Aorta (tissue), 5 donors: Measurements from ENCODE around the gene PYROXD2. TPM values are rescaled to one million over a fixed set of nuclear protein-coding genes. Genes with fewer than 3 reads are reported as not detected.
A peak's percentile ranks its signal among the peaks of the same experiment; 100 is the strongest.

Experiments used
- ATAC-seq: fragments of 200-7000 bp; cut with Tn5 transposase; one replicate; pipeline ENCODE4 v1.9.1; 2022; ENCODE audit warnings: moderate library complexity; ENCODE audit not compliant: low FRiP score
- DNase-seq, 2 donors: peaks; one replicate each; pipeline ENCODE4 v3.0.0-alpha.2; 2020
- H3K27ac ChIP-seq, 2 donors: one replicate each; pipeline ENCODE4 v1.5.1; 2013; ENCODE audit warnings: low read length in 2 of 2, mild to moderate bottlenecking in 2 of 2, moderate library complexity in 2 of 2, control low read depth in 1 of 2, inconsistent platforms in 1 of 2, low read depth in 1 of 2
- H3K27me3 ChIP-seq, 2 donors: one replicate each; pipeline ENCODE4 v1.6.1; 2013; ENCODE audit warnings: control low read depth in 1 of 2, low read length in 1 of 2, mild to moderate bottlenecking in 1 of 2, moderate library complexity in 1 of 2; ENCODE audit not compliant: insufficient read depth in 2 of 2, control insufficient read depth in 1 of 2
- H3K36me3 ChIP-seq, 2 donors: one replicate each; pipeline ENCODE4 v1.6.1; 2013; ENCODE audit warnings: control low read depth in 1 of 2, low read length in 1 of 2, mild to moderate bottlenecking in 1 of 2; ENCODE audit not compliant: insufficient read depth in 2 of 2, control insufficient read depth in 1 of 2
- H3K4me1 ChIP-seq, 2 donors: one replicate each; pipeline ENCODE4 v1.6.1; 2013; ENCODE audit warnings: low read length in 2 of 2, control low read depth in 1 of 2, mild to moderate bottlenecking in 1 of 2, moderate library complexity in 1 of 2; ENCODE audit not compliant: insufficient read depth in 2 of 2, control insufficient read depth in 1 of 2
- H3K4me3 ChIP-seq, 2 donors: one replicate each; pipeline ENCODE4 v1.5.1; 2013; ENCODE audit warnings: low read length in 2 of 2, control low read depth in 1 of 2, mild to moderate bottlenecking in 1 of 2
- H3K9me3 ChIP-seq: one replicate; pipeline ENCODE4 v1.6.1; 2013; ENCODE audit warnings: mild to moderate bottlenecking, low read length; ENCODE audit not compliant: control insufficient read depth
- WGBS, 2 donors: extraction: QIAGEN DNeasy Blood & Tissue Kit; methylation state at CpG; one replicate each; pipeline ENCODE4 v1.1.7; 2013; 5-methylcytosine and 5-hydroxymethylcytosine counted together
- intact Hi-C, 2 donors: fragments of 100-400 bp; cut with DNase I; formaldehyde crosslinking; loops; one replicate each; pipeline versions ENCODE4 v1.14.2 to v1.15.0; 2022
- polyA plus RNA-seq, 2 donors: library from polyadenylated mRNA; stranded (reverse); fragments of 200-250 nt; gene quantifications; one replicate each; pipeline ENCODE4 v1.2.3, GENCODE V29; 2013
- total RNA-seq, 2 donors: library from RNA; stranded (reverse); fragmentation: NEBNext Ultra II Directional; extraction: Animal tissue kit (Norgen Biotek cat#: 25700); gene quantifications; one replicate each; pipeline ENCODE4 v1.2.1, GENCODE V29; 2021
- donor health status: healthy with polysubstance abuse.
- donor health status: Bipolar disorder and iron deficiency.
- donor health status: DM: no; HTN: no; CAD: no.
- donor health status: DM: no; HTN: no; CAD: no.
- donor health status: DM: yes; HTN: yes; CAD: no.

PYROXD2 gene
- total and polyA plus RNA-seq, 4 donors, result 1.8 to 21.9 (median 13.2) TPM

DNA sequence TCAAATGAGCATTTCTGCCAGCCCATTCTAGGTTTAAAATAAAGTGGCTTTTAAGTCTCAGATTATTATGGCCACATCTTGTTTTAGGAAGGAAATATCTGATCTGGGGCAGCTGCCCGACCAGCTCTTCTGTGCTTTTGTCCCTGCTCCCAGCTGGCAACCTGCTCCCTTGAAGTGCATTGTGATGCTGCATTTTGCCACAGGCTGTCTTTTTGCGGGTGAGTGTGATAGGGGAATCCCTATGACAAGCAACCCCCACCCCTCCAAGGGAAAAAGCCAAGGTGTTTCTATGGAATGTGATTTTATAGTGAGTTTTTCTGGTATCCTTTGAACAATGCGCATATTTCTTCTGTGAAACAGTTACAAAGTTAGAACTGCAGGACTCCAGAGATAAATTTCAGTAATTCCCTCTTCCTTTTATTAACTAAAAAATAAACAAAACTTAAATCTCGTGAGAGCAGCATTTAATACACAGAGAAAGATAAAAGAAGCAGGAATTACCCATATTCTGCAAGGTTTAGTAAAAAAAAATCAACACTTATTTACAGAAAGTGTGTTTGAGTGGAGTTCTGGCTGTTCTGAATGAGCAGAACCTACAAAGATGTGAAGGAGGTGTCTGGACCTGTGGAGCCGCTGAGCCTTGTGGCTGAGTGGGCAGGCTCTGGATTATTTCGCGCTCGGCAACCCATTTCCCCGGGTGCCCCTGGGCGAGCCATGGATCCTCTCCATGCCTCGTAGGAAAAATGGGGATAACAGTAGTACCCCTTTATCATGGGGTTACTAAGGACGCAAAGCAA, 41.9 kb upstream of the PYROXD2 start:
- Histone ChIP-seq H3K27me3 (no peaks in the 10 kb centered on the region), H3K9me3 (no peaks in the 10 kb centered on the region), H3K36me3 (no peaks in the 10 kb centered on the region), H3K4me1 (peaks cover 0 to 3% of the 10 kb centered on the region in 2 donors), H3K27ac (no peak overlapping the region), H3K4me3 (no peak overlapping the region)
- 84% methylated on average over 12 of the region's 12 CpGs for WGBS, 2 donors
- ATAC-seq (no peak), DNase-seq (no peak)
- intact Hi-C loops, result no loop called here

- intact Hi-C loops, result no loop called here
- Histone ChIP-seq H3K4me1 (peaks cover 0 to 3% of the 10 kb centered on the region in 2 donors), H3K9me3 (no peaks in the 10 kb centered on the region), H3K36me3 (no peaks in the 10 kb centered on the region), H3K27me3 (no peaks in the 10 kb centered on the region), H3K4me3 (no peak overlapping the region), H3K27ac (no peak overlapping the region)
- ATAC-seq, result no peak
- 90 to 97% methylated on average over 4 of the region's 4 CpGs for WGBS, 2 donors
- no peak for DNase-seq
These were observed 41.1 kb upstream of the PYROXD2 start for GRCh38 chr10:98456043-98456570.

DNA sequence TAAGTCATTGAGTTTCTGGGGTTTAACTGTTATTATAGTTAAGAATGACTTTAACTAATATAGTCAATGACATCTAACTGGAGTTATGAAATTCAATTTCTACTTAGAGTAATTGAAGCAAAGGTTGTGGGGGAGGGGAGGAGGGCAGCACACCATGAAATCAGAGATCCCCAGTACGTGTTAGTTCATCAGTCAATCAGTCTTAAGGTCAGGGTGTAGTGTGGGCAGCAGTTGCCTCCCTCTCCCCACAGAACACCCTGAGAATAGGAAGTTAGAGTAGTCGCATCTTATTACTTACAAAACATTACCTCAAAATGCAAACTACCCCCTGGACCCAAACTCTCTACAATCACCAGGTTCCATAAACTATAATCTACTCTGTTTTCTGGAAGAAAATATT, 38.7 kb upstream of the PYROXD2 start:
- ATAC-seq (no peak), DNase-seq (no peak)
- Histone ChIP-seq H3K9me3 (no peaks in the 10 kb centered on the region), H3K36me3 (no peaks in the 10 kb centered on the region), H3K4me3 (no peak overlapping the region), H3K27me3 (no peaks in the 10 kb centered on the region), H3K4me1 (no peaks in the 10 kb centered on the region), H3K27ac (no peak overlapping the region)
- intact Hi-C loops, result no loop called here
- WGBS, 2 donors, result 77 to 81% methylated on average over 2 of the region's 2 CpGs

- Histone ChIP-seq H3K4me1 (no peaks in the 10 kb centered on the region), H3K4me3 (no peak overlapping the region), H3K36me3 (no peaks in the 10 kb centered on the region), H3K27me3 (no peaks in the 10 kb centered on the region), H3K9me3 (no peaks in the 10 kb centered on the region), H3K27ac (no peak overlapping the region)
- ATAC-seq, result no peak
- intact Hi-C loops, result no loop called here
- no peak for DNase-seq
- WGBS, 2 donors, result 70 to 73% methylated on average over 1 of the region's 1 CpG
These were observed 35.6 kb upstream of the PYROXD2 start for GRCh38 chr10:98450618-98451017.

GRCh38 chr10:98449287-98449686, 34.3 kb upstream of the PYROXD2 start:
- intact Hi-C loops, result no loop called here
- DNase-seq, result no peak
- Histone ChIP-seq H3K9me3 (no peaks in the 10 kb centered on the region), H3K27me3 (no peaks in the 10 kb centered on the region), H3K27ac (no peak overlapping the region), H3K4me1 (no peaks in the 10 kb centered on the region), H3K36me3 (no peaks in the 10 kb centered on the region), H3K4me3 (no peak overlapping the region)
- ATAC-seq, result no peak

- Histone ChIP-seq H3K27me3 (no peaks in the 10 kb centered on the region), H3K9me3 (no peaks in the 10 kb centered on the region), H3K4me1 (no peaks in the 10 kb centered on the region), H3K36me3 (peaks cover 0 to 3% of the 10 kb centered on the region in 2 donors), H3K4me3 (peak within 1 kb of the TSS; percentile 64 to 94), H3K27ac (peak within 1 kb of the TSS; percentile 77 to 92)
- DNase-seq (peak; percentile 91 to 96), ATAC-seq (peak; percentile 96)
- intact Hi-C loops, result no loop called here
- WGBS, 2 donors, result 3% methylated on average over 40 to 47 of the region's 47 CpGs
These were observed 31.8 kb upstream of the PYROXD2 start, which contains the start of gene HPS1 for GRCh38 chr10:98446661-98447221. Gene HPS1, minus strand, starts transcription at chr10:98446935. Its CDS starts 3,695 bp downstream, at chr10:98443240.

DNA sequence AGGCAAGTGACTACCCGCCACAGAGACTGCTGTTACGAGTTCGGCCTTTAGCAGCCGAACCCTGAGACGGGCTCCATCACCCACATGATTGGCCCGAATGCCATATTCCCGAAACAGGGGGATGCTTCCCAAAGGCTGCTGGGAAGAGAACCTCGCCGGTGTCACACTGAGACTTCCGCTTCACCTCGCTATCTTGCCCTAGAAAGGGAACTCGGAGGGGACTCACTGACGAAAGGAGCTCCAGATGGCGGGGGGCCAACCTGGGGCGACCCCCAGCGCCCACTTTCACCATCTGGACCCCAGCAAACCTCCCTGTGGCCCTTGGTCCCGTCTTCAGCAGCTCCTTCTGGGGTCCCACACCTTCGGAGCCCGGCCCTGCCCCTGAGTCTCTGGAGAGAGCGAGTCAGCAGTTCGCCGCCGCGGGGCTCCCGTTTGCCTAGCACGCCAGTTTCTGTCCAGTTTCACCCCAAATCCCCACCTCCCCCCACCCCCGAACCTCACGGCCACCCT, 31.2 kb upstream of the PYROXD2 start:
- DNase-seq (peak in 1 of 2 donors; percentile 73), ATAC-seq (peak; percentile 73)
- no peaks in the 10 kb centered on the region for H3K4me1 ChIP-seq
- 1% methylated on average over 27 to 28 of the region's 28 CpGs for WGBS, 2 donors
- H3K36me3 ChIP-seq, result peaks cover 0 to 3% of the 10 kb centered on the region in 2 donors
- no peaks in the 10 kb centered on the region for H3K27me3 ChIP-seq
- H3K9me3 ChIP-seq, result no peaks in the 10 kb centered on the region
- peak overlapping the region; percentile 64 to 94 for H3K4me3 ChIP-seq
- H3K27ac ChIP-seq, result peak overlapping the region; percentile 77 to 92
- intact Hi-C loops, result no loop called here

DNA sequence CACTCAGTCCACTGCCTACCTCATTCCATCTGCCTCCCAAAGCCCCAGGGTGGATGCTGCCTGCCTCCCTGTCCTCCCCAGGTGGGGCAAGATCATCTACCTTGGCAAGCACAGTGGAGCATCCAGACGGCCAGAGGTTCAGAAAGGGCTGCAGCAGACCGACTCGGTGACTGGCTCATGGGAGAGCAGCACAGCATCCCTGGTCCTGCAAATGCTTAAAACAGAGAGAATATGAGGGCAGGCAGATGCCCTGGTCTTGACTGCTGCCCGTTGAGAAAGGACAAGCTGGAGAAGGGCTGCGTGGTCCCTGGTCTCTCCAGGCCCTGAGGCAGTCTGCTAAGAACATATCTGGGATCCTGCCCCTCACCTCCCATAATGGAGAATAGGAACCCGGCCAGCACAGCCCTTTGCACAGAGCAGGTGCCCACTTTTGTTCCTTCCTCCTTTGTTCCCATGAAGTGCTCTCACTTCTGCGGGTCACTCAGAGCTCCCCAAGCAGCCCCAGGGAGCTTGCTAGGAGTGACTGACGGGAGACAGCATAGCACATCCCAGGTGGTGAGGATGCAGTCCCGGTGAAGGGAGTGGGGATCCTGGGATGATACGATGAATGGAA, 30.3 kb upstream of the PYROXD2 start:
- Histone ChIP-seq H3K4me1 (no peaks in the 10 kb centered on the region), H3K4me3 (no peak overlapping the region), H3K27me3 (no peaks in the 10 kb centered on the region), H3K27ac (peak overlapping the region in 1 of 2 donors; percentile 20), H3K36me3 (peaks cover 0 to 3% of the 10 kb centered on the region in 2 donors), H3K9me3 (no peaks in the 10 kb centered on the region)
- ATAC-seq (no peak), DNase-seq (no peak)
- WGBS, 2 donors, result 62 to 66% methylated on average over 10 of the region's 10 CpGs
- intact Hi-C loops, result no loop called here
